NOMO-1 treated with dmso at 0.1 percent for 144 hours (cell line): ENCODE data around the gene MCTP1.
"Not testable (repeated sequence)": the region's sequence is repeated elsewhere in the genome, so short reads cannot be mapped to it uniquely, and the experiment has no call there.

Source experiments
- DNase-seq: peaks from one replicate; lab custom pipeline; 2025; ENCODE audit not compliant: unreplicated experiment; lab: John Stamatoyannopoulos, UW

MCTP1 gene

DNA sequence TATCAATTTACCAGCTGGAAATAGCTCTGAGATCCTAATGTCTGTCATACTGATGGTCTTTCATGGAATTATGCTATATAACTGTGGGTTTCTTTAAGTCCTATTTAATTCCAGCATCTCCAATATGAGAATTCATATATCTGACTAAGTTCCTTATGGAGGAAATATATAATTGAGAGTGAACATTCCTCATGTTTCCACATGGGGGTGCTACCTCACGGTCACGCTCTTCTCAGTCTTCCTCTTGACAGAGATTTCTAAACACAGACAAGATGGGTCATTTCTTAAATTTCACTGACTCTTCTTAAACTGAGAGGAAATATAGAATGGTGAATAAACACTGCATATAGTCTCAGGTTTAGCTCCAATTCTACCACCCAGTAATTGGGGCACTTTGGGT, 454.4 kb downstream of the MCTP1 start:
- no peak for DNase-seq

DNA sequence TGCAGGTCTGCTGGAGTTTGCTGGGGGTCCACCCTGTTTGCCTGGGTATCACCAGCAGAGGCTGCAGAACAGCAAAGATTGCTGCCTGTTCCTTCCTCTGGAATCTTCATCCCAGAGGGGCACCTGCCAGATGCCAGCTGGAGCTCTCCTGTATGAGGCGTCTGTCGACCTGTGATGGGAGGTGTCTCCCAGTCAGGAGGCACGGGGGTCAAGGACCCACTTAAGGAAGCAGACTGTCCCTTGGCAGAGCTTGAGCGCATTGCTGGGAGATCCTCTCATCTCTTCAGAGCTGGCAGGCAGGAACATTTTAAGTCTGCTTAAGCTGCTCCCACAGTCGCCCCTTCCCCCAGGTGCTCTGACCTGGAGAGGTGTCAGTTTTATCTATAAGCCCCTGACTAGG, 456.7 kb downstream of the MCTP1 start:
- not testable (repeated sequence) for DNase-seq

DNA sequence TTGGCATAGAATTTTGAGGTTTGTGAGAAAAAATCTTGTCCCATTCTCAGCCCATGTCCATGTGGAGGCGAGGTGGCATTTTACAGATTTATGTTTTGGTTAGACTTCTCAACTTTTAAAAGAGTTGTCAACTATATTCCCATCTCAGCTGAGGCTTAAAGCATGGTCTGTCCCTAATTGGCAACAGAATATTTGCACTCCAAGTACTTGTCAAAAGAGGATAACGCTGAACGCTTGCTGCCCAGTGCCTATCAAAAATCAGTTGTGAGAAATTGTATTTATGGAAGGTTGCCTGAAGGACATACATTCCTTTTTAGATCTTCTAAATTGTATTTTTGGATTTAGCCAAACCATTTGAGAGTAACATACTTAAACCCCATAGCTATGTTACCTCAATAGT, 464.4 kb downstream of the MCTP1 start:
- DNase-seq: no peak

DNA sequence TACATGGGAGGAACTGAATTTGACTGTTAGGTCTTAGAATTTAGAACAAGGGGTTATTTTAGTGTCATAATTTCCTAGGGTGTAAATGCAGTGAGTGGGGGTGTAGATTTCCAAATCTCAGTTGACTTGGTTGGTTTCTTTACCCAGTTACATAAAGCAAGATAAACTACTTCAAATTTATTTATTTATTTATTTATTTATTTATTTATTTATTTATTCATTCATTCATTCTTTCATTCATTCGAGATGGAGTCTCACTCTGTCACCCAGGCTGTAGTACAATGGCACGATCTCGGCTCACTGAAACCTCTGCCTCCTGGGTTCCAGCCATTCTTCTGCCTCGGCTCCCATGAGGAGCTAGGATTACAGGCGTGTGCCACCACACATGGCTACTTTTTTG, 466.0 kb downstream of the MCTP1 start:
- DNase-seq: no peak

DNA sequence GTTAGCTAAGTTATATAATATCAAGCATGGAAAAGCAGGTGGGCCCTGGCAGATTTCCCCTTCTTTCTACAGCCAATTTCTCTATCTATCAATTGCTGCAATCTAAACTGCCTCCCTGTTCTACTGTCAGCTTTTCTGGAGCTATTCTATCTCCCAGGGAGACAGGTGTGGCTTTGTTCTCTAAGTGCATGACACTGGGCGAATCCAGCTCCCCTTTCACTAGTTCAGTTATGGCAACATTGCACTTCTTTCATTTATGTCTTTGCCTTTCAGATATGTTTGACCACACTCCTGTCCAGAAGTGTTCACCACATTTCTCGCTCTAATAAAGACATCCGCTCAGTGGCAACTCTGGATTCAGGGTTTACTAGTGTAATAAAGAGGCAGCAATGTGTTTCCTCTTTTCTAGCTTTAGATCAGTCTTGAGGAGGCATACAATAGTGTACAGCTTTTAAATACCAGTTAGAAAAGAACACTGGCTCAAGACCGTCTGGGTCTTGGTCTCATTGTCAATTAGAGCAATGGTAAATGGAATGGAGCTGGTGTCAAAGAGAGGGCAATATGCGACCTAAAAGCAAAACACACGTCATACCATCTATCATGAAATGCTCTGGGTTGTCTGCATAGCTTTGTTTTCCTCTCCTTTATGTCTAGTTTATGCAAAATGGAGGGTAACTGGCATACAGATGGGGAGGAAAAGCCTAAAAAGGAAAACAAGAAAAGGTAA, 469.4 kb downstream of the MCTP1 start:
- DNase-seq: no peak

DNA sequence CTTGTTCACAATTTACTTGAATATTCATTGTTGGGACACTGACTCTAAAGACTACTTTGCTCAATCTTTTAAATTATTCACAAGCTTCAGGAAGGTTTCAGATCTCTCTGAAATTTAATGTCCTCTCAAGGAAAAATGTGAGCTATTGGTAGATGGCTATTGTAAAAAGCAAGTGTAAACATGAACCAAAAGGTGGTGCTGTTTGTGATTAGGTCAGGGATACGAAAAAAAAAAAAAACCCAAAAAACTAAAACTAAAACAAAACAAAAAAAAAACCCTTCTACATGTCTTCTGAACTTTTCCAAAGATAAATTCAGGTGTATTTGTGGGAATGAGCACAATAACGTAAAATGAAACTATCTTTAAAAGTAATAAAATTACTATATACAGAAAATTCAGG, 472.7 kb downstream of the MCTP1 start:
- no peak for DNase-seq

DNA sequence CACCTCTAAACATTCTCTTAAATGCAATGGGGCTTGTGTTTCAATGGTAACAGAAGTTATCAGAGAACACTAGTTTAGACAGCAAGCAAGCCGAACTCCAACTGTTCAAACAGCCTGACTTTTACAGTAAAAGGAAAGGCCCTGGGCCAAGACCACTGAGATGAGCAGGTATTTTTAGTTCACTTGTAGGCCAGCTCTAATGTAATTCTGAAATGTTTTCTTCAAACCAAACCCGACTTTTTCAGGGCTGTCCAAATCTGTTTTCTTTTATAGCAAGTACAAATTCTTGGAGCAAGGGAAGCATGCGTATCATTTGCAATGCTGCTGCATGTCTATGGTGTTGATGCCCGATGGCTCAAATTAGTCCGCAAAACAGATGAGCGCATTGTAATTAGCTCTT, 473.6 kb downstream of the MCTP1 start:
- DNase-seq: no peak

DNA sequence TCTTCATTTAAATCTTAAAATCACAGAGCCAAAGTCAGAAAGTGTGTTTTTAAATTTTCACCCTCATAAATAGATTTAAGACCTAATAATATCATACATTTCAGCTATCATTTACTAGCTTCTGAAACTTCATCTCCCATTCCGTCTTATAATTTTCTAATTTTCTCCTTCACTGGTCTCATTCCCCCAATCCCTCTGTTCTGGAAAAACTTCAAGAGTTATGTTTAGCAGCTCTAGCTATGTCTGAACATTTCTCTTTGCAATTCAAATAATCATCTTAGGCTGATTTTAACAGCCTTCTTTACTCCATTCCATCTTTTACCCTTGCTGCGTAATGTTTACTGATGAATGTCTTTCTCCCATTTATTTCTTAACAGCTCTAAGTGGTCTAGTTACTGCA, 474.0 kb downstream of the MCTP1 start:
- DNase-seq: no peak

DNA sequence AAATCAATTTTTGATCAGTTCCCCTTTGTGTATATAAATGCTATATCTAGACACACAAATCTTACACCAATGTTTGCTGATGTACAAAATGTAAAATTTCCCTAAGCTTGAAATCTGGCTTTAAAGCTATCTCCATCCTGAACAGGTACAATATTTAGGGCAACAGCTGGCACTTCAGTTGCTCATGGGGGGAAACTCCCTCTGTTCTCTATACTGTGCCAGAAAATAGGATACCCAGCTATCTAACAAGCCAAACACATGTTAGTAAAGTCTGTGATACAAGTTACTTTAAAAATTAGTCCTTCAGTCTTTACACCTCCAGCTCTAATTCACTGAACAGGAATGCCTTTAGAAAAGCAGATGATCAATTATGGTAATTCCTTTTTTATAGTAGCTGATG, 474.6 kb downstream of the MCTP1 start:
- no peak for DNase-seq

DNA sequence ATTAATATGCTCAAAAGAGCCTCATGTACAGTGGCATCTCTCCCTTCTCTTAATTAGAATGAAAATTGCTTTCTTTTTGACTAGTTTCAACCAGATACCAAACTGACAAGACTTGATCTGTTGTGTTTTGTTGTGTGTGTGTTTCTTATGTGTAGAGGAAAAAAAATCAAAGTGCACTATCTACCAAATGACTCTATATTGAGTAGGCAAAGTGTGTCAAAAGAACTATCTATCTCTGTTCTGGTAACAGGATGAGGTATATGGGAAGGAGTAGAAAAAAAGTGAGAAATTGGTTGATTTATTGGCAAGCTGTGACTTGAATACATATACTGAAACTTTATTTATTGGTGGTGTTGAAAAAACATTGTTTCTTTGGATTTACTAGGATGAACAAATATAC, 476.4 kb downstream of the MCTP1 start:
- DNase-seq: no peak

DNA sequence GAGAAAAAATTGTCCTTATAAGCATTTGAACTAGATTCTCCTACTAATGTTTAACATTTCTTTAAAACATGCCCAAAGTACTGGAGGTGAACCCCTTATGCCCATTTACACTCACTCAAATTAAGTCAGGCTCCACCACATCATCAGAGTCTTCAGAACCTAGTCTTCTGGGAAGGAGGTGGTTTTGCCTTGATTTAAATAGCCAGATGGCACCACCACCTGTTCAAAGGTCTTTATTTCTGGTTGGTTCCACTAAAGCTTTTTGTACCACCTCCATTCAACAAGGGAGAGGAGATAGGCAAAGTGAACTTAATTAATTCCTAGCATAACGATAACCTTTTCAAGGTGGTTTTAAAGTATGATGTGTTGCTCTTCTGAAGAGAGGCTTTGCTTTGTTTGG, 476.9 kb downstream of the MCTP1 start:
- no peak for DNase-seq

DNA sequence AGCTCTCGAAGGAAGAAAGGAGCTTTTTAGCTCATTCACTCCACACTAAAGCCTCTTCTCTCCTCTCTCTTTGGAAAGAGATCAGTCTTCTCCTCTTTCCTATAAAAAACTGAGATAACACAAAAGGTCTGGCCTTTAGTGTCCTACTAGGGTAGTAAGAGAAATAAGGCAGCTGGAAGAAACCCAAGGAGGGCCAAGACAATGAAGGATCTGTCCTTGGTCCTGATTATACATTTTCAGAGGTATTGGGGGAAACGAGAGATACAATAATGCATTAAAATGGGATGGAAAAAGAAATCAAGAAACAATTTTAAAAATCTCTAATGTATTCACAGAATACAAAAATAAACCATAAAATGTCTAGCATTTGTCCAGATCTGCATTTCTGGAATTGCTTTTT, 482.4 kb downstream of the MCTP1 start:
- DNase-seq: no peak

DNA sequence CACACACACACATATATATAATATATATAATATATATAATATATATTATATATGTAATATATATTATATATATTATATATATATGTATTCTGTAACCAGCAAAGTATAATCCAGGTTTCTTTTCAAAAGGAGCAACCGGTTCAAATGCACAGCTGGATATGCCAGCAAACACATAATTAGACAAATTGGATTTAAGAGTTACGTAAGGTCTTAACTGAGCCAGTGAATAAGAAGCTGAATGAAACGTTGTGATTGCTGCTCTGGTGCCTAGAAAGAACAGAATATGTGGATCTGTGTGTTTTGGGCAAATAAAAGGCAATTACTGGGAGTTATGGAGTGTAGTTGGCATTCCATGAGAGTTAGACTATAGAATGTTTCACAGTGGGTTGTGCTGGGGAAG, 488.3 kb downstream of the MCTP1 start:
- no peak for DNase-seq

DNA sequence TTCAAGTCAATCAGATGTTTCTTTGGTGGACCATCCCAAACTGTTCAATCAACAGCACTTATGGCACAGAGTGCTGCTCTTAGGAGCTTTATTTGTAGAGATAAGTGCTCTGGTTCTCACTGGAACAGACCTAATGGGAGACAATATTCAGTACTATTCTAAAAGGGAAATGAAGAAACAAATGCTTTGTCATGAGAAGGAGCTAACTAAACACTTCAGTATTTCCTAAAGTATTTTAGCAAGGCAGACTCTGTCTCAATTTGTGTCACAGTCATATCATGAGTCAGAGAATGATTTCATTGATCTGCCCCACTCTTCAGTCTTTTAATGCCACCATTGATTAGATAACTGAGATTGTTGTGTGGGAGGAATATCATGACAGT, 491.1 kb downstream of the MCTP1 start:
- DNase-seq: no peak

DNA sequence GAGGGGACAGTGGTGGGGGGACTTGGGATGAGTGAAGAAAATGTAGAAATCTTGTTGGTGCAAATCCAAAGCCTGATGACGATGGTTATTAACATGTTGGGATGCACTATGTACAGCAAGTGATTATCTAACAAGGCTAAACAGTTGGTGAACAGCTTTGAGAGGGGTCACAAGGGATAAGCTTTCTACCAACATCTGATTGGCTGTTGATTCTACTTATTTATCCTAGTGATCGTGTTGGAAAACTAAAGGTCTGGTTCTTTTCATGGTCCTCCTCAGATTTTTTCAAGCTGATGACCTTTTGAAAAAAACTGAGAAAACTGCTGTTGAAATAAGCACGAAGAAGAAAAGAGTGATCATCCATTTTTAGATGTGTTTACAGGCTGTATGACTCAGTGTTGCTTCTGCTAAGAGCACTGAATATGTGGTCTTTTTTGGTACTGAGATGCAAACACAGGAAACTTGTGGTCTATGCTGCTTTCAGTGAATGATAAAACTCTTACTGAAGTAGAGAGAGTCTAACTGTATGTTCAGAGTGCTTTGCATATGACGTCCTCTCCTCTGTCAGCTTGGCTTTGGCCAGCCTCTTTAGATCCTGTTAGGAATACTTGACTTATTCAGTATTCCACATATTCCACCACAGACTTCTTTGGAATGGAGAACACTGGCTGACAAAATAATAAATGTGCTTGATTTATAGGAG, 491.6 kb downstream of the MCTP1 start:
- DNase-seq: no peak

DNA sequence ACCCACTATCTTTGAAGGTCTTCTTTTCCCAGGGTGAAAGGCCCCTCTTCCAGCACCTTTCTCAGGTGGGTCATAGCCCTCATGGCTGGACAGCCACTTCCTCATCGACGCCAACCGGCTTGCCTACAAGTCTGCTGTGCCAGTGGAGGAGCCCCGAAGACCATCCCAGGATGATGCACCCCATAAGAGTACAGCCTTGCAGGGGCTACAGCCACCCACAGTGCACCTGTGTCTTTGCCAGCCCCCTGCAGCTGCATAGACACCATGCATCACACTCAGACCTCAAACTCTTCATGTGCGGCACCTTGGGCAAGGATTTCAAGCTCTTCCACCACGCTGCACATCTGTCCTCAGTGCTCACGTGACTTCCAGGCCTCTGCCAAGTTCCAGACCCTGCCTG, 493.1 kb downstream of the MCTP1 start:
- DNase-seq: no peak

DNA sequence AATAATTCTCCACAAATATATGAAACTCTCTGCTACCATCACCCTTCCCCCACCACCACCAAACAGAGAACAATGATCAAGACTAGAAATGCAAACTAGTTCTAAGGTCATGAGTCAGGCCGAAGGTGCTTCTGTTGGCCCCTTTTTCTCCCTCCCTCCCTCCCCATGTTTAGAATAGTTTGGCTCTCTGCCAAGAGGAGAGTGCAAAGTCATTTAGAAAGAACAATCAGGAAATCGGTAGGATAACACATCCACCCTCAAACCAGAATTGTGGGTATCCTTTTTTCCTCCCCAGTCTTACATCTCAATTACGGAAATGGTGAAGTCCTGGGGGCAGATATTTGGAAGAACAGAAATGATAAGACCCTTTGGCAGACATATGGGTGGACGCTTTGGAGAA, 496.4 kb downstream of the MCTP1 start:
- no peak for DNase-seq

DNA sequence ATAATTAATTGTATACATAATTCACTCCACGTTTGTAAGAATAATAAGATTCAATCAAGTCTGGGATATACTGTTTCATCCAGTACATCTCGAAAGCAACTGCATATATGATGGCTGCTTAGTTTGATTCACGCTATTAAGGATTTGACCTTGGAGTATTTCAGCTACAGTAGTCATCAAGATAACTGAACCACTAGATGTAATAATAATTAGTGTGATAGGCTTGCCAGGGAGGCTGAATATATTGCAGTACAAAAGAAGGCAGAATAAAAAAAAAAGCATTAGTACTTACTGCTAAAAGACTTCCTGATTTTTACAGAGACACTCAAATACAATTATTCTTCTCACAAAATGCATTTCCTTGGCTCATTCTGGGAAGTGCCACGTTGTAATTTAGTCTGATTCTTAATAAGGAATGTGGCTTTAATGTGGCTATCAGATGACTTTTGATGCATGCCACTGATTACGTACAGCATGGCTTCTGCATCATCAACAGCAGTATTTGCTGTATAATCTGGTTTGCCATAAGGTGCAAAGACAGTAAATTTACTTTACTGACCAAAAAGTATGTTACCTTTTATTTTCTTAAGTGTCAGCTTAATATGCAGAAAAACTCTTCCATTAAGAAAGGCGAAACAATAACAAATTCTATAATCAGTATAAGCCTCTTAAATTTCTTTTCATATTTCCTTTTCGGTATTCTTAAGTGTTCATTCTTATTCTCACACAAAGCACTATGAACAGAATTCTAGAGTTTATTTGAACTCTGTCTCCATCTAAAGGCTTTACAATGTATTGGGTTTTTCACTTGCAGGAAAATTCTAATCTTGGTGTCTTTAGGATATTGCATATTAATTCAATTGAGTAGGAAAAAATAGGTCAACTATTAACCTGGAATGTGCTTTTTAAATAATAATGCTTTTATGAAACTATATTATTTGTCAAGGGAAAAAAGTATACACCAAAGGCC, 500.1 kb downstream of the MCTP1 start:
- DNase-seq: no peak

DNA sequence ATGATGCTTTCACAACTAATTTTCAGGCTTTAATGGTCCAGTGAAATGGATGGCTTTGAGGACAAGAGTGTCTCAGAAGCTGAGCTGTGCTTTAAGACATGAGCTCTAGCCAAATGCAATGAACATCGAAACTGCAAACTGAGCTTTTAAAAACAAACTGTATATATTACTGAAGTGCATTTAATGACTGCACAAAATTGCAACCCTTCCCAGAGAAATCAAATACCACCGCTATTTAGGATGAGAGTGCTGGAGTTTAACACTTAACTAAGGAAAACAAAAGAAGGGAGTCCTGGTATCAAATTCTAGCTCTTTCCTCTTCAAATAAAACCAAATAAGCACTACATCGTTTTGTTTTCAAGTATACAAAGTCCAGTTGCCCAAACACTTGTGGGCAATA, 502.5 kb downstream of the MCTP1 start:
- DNase-seq: no peak

DNA sequence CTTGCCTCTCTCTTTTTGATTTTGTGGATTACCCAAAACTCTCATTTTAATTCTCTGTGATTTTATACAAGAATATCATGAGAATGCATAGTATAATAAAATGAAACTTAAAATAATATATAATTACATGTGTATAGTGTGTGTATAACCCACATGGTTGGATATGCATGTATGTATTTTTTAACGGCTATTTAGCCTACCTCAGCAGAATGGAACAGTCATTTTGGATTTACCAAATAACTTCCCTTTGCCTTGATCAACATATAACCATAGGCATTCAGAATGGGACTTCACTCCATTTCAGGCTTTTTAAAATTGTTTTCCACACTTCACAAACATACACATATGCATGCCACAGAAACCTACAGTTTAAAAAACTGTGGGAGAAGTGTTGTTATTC, 505.2 kb downstream of the MCTP1 start:
- no peak for DNase-seq

DNA sequence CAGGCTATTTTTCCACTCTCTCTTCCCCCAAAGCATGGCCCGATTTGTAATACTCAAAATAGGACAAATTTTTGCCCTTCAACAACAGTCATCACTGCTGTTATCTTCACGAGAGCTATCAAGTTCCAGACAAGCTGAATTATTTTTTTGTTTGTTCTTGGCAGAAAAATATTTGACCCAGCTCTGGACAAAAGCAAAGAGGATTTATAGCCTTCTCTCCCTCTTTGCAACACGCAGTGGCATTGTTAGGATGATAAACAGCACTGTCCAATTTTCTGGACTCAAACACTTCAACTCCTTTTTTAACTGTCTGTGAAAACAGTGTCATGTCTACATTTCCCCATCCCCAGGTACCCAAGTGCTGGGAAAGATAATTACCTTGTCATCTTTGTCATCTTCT, 506.2 kb downstream of the MCTP1 start:
- no peak for DNase-seq

DNA sequence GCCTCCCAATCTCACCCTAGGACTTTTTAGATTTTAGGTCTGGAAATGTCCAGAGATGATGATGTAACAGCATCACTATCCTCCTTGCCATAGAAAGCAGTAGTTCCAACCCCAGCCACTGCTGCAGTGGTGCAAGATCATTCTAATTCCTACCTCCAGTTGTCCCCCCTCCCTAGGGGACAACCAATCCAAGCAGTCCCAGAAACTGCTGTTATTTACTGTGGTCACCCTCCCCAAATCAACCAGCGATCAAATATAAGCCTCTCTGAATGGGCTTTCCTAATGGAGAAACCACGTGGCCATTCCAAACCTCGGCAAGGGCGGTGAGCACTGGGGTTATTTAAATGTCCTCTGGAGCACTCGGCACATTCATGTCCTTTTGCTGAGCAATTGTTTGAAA, 506.6 kb downstream of the MCTP1 start:
- DNase-seq: no peak
